T-helper 2 cell treated with Interferon-gamma antibody and Interleukin-4, amounts not matched to agents 100 ng/mL and 5 ng/mL, for 36 hours (primary cell): ENCODE results near the gene ERMN. TPM values are rescaled to one million over a fixed set of nuclear protein-coding genes. Genes with fewer than 3 reads are reported as not detected.
"Not testable (repeated sequence)": the region's sequence is repeated elsewhere in the genome, so short reads cannot be mapped to it uniquely, and the experiment has no call there.

Experiments
- intact Hi-C: fragments of 100-400 bp; cut with micrococcal nuclease; formaldehyde crosslinking; loops from one replicate; pipeline ENCODE4 v1.15.1; 2023
- total RNA-seq: library from RNA; stranded (reverse); gene quantifications from 2 replicates; pipeline ENCODE4 v1.2.3, GENCODE V29; 2022

Gene ERMN
- total RNA-seq, 1 donor from 2014 or later, result 3.7 TPM

DNA sequence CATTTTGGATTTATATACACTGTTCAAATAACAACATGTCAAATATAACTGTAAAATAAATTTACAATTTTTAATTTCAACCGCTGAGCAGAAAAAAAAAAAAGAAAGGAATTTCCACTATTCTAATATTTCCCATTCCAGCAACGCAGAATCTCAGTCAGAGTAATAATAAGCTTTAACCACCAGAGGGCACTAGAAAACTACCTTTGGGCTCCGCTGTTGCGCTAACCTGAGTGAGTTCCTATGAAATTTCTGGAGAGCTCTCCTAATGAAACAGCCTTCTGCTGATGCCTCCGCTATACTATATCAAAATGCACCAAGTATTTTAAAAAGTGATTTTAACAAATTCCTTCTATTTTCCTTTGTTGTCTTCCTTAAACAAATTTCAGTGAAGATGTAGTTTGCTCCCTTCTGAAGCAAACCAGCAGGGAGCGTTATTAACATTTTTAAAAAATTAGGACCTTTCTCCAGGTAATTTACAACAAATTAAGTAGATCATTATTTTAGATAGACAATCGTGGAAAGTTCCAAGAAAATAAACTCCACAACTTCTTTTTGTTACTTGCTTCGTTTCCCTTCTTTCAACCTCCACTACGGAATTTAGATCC is 23.0 kb downstream of the ERMN start:
- intact Hi-C loops, result loop anchor here (1.0 to 10.0 kb wide), 10 partner anchors 24 to 1445 kb away; partner anchors contain the start of genes ACVR1 and ACVR1C

DNA sequence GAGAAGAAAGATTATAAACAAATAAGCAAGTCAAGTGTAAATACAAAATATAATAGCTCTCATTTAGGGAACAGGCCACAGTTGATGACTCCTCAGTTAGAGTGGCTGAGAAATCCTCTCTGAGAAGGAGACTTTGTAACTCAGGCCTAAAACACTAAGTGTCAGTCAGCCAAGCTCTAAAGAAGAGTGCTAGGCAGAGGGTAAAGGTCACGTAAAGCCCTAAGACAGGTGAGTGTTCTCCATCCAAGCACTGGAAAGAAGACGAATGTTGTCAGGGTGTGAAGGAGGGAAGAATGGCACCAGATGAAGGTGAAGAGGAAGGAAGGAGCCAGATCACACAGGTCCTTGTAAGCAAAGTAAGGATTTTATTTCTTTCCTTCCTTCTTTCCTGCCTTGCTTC is 24.3 kb downstream of the ERMN start:
- intact Hi-C loops, result loop anchor here (5.0 to 10.0 kb wide), 4 partner anchors 323 to 1446 kb away; partner anchors contain the start of genes ACVR1 and ACVR1C

DNA sequence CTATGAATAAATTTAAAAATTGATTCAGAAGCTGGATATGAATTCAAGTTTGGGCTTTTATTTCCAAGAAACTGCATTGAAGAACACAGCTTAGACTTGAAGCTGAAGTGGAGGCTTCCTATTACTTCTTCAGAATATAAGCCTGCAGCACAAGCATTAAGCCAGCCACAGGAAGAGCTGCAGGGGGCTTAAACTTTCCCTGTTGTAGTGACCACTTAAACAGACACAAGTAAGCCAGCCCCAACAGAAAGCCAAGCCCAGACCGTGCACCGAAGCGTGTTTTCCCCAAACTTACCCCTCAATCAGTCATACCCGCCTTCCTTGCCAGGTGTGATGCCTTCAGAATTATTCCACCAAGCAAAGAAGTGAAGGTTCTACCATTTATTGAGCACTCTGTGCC is 28.7 kb downstream of the ERMN start:
- intact Hi-C loops, result no loop called here

GRCh38 chr2:157296490-157296889 is 29.1 kb downstream of the ERMN start:
- intact Hi-C loops, result no loop called here

- intact Hi-C loops, result no loop called here
Observed at GRCh38 chr2:157292853-157293252, 32.8 kb downstream of the ERMN start.

GRCh38 chr2:157291018-157291417 is 34.6 kb downstream of the ERMN start:
- intact Hi-C loops, result no loop called here

- intact Hi-C loops, result no loop called here
Observed at GRCh38 chr2:157290525-157290924, 35.1 kb downstream of the ERMN start.

DNA sequence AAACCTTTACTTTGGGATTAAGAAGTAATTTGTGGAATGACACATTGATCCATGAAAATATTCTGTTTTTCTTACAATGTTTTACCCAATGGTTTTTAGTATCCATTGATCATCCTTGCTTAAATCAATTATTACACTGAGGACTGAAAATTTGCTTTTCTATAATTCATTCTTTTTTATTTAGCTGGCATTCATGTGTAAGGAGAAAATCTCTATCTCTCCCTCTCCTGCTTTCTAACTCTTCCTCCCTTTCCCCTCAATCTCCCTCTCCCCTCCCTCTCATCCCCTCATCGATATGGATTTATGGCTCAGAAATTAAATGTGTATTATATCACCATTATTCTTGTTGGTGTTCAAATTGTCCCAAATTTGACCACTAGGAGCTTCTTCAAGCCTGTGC is 38.5 kb downstream of the ERMN start:
- intact Hi-C loops, result no loop called here

- intact Hi-C loops, result no loop called here
Observed at GRCh38 chr2:157283468-157283867, 42.2 kb downstream of the ERMN start.

DNA sequence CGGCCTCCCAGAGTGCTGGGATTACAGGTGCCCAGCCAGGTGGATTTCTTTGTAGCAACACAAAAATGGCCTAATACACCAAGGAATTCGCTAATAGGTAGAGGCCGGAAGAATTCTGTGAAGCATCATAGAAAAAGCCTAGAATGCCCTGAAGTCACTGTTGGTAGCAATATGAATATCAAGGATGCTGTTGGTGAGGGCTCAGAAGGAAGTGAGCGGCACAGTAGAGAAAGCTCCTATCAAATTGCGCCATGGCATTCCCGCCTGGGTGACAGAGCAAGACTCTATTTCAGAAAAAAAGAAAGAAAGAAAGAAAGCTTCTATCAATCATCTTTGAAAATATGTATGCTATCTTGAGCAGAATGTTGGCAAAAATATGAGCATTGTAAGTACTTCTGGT is 44.3 kb downstream of the ERMN start:
- intact Hi-C loops, result no loop called here

DNA sequence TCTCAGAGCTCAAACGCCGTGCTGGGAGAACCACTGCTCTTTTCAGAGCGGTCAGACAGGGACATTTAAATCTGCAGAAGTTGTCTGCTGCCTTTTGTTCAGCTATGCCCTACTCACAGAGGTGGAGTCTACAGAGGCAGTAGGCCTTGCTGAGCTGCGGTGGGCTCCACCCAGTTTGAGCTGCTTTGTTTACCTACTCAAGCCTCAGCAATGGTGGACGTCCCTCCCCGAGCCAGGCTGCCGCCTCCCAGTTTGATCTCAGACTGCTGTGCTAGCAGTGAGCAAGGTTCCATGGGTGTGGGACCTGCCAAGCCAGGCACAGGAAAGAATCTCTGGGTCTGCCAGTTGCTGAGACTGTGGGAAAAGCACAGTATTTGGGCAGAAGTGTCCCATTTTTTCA is 46.3 kb downstream of the ERMN start:
- intact Hi-C loops, result not testable (repeated sequence)

GRCh38 chr2:157271590-157272203 is 53.9 kb downstream of the ERMN start:
- intact Hi-C loops, result loop anchor here (1.0 kb wide), 1 partner anchor 10 kb away; no protein-coding TSS in a partner anchor

DNA sequence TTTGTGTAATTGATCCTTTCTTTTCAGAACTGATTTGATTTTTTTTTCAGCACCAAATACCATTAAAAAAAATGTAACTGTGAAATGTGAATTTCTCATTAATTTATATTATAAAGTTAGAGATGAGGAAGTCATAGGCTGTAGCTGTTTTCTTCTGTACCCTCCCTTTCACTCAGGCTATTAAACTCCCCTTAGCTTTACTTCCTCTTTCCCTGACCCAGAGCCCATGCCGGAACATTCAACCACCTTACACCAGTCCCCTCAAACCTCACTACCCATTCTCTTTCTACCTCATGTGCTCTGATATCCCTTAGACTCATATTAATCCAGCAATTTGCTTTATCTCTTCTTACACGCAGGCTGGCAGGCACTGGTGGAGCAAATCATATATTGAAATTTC is 55.7 kb downstream of the ERMN start:
- intact Hi-C loops, result no loop called here

DNA sequence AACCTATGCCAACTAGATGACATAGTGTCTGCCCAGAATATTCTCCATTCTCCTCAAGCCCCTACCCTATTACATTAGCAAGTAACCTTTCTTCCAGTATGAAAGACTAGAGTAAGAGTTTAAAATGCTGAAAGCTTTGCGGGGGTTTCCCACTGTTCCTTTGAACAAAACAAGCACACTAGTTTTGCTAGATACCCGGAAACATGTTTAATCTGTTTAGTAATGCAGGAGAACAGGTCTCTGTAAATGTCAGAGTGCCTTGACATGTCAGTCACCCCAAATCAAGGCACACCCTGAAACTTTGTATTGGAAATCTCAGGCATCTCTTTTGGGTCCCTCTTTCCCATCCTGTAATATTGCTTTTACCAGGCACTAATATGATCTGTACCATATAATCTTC is 56.6 kb downstream of the ERMN start:
- intact Hi-C loops, result no loop called here

Other genes starting within 250 kb of the ERMN start
- not detected in 2 replicates for gene GALNT5, start 68.1 kb downstream of the ERMN start, total RNA-seq
- gene CYTIP, start 118.3 kb upstream of the ERMN start, total RNA-seq, result 195 and 203 TPM in 2 replicates